ENCODE data around the gene NFATC2.

DNA sequence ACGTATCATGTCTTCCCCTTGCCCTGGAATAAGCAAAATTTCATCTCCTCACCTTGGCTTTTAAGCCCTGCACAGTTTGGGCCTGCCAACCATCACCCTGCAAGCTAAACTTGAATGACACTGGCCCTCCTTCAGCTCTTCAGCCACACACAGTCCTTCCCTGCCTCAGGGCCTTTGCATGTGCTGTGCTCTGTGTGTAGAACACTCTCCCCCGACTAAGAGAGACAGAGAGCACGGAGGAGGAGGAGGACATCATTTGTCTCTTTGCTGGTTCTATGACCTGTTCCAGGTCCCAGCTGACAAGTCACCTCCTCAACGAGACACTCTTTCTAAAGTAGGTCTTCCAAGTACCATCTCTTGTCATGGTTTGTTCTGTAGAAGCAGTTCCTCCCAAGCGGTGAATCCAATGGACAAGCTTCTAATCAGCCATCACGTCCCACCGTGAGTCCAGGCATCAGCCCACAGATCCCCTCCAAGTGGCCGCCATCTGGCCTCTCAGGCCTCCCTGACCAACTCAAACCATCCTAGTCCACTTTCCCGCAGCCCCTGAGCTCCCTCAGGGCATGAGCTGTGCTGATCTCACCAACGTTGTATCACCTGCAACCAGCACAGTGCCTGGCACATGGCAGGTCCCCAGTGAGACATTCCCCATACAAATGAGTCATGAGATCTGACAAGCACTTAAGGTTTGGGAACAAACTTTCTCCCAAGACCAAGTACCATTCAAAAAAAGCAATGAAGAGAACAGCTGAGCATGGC lies 30.5 kb downstream of the NFATC2 start:
- TF ChIP-seq, protein P1, sequence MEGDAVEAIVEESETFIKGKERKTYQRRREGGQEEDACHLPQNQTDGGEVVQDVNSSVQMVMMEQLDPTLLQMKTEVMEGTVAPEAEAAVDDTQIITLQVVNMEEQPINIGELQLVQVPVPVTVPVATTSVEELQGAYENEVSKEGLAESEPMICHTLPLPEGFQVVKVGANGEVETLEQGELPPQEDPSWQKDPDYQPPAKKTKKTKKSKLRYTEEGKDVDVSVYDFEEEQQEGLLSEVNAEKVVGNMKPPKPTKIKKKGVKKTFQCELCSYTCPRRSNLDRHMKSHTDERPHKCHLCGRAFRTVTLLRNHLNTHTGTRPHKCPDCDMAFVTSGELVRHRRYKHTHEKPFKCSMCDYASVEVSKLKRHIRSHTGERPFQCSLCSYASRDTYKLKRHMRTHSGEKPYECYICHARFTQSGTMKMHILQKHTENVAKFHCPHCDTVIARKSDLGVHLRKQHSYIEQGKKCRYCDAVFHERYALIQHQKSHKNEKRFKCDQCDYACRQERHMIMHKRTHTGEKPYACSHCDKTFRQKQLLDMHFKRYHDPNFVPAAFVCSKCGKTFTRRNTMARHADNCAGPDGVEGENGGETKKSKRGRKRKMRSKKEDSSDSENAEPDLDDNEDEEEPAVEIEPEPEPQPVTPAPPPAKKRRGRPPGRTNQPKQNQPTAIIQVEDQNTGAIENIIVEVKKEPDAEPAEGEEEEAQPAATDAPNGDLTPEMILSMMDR (IDR thresholded peaks at IDR 0.05), result no peak
- TF ChIP-seq POLR2A (IDR thresholded peaks at IDR 0.05) (no peak), POLR2AphosphoS5 (IDR thresholded peaks at IDR 0.05) (no peak)

All from breast epithelium (tissue), 3 donors.